GM18873 (cell line): ENCODE measurements around the gene BMP7.
"Not testable (repeated sequence)": the region's sequence is repeated elsewhere in the genome, so short reads cannot be mapped to it uniquely, and the experiment has no call there.

ENCODE experiments used
- ATAC-seq: cut with Tn5 transposase; IDR thresholded peaks from one replicate; pipeline ENCODE4 v1.9.1; 2021; ENCODE audit warnings: mild to moderate bottlenecking, moderate library complexity, moderate number of reproducible peaks; ENCODE audit not compliant: unreplicated experiment, low FRiP score

Gene BMP7

GRCh38 chr20:57252559-57253162, 13.8 kb downstream of the BMP7 start:
- ATAC-seq, result no peak

- ATAC-seq, result no peak
Observed at GRCh38 chr20:57251949-57252348, 14.5 kb downstream of the BMP7 start.

- no peak for ATAC-seq
Observed at GRCh38 chr20:57251344-57251743, 15.1 kb downstream of the BMP7 start.

GRCh38 chr20:57250607-57251343, 15.7 kb downstream of the BMP7 start:
- no peak for ATAC-seq

GRCh38 chr20:57249772-57250171, 16.7 kb downstream of the BMP7 start:
- no peak for ATAC-seq

- ATAC-seq, result no peak
Observed at GRCh38 chr20:57249073-57249472, 17.4 kb downstream of the BMP7 start.

- ATAC-seq, result no peak
Observed at GRCh38 chr20:57248132-57248797, 18.2 kb downstream of the BMP7 start.

- ATAC-seq, result no peak
Observed at GRCh38 chr20:57247292-57247965, 19.0 kb downstream of the BMP7 start.

- ATAC-seq, result no peak
Observed at GRCh38 chr20:57245997-57246396, 20.4 kb downstream of the BMP7 start.

- ATAC-seq, result no peak
Observed at GRCh38 chr20:57244627-57245214, 21.7 kb downstream of the BMP7 start.

GRCh38 chr20:57244221-57244585, 22.2 kb downstream of the BMP7 start:
- ATAC-seq, result no peak

GRCh38 chr20:57243480-57244220, 22.8 kb downstream of the BMP7 start:
- no peak for ATAC-seq

- no peak for ATAC-seq
Observed at GRCh38 chr20:57242414-57242813, 24.0 kb downstream of the BMP7 start.

- no peak for ATAC-seq
Observed at GRCh38 chr20:57241363-57241991, 25.0 kb downstream of the BMP7 start.

GRCh38 chr20:57240581-57241362, 25.7 kb downstream of the BMP7 start:
- ATAC-seq, result no peak

- ATAC-seq, result not testable (repeated sequence)
Observed at GRCh38 chr20:57239725-57240124, 26.7 kb downstream of the BMP7 start.

GRCh38 chr20:57239324-57239723, 27.1 kb downstream of the BMP7 start:
- ATAC-seq, result not testable (repeated sequence)

GRCh38 chr20:57238089-57238488, 28.4 kb downstream of the BMP7 start:
- ATAC-seq, result no peak

- ATAC-seq, result no peak
Observed at GRCh38 chr20:57237585-57237953, 28.9 kb downstream of the BMP7 start.
